ENCODE measurements around the gene RREB1. TPM values are rescaled to one million over a fixed set of nuclear protein-coding genes. Genes with fewer than 3 reads are reported as not detected.

RREB1 gene
- 5.3 and 13.0 TPM in 2 replicates for total RNA-seq (2014; rRNA removed; shearing (Covaris generic))

DNA sequence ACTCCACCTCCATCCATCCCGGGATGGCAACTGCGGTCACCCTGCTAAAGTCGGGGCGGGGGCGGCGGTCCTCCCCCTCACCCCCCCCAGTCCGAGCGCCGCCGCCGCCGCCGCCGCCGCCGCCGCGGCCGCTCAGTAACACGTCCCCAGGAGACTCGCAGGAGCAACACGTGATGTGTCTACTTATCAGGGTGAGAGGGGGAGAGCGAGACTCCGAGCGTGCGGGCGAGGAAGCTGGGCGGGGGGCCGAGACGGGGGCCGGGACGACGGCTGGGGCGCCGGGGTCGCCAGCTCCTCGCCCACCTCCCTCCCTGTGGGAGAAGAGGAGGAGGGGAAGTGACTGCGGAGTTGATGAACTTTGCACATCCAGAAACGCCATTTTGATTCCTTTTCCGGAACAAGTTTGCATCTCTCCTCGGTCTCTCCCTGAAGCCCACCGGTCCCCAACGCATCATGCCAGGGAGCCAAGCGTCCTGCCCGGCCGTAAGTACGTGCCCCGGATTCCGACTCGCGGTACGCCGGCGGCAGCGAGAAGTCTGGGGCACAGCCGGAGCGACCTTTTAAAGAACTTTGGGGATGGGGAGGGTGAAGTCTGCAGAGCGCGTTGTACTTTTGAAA lies at the start of gene RREB1:
Gene RREB1, plus strand, starts transcription at position 384 of the 618 bp plus-strand sequence. CDS start 73,951 bp downstream, outside the sequence.
- peak; percentile 61 for DNase-seq (ENCODE audit: low spot score)

- peak; percentile 98 for DNase-seq (ENCODE audit: low spot score)
Measured at GRCh38 chr6:7058250-7058923, 49.4 kb upstream of the RREB1 start.

GRCh38 chr6:7060769-7061516 lies 46.8 kb upstream of the RREB1 start:
- no peak for DNase-seq (ENCODE audit: low spot score)

- no peak for DNase-seq (ENCODE audit: low spot score)
Measured at GRCh38 chr6:7062451-7063162, 45.2 kb upstream of the RREB1 start.

DNA sequence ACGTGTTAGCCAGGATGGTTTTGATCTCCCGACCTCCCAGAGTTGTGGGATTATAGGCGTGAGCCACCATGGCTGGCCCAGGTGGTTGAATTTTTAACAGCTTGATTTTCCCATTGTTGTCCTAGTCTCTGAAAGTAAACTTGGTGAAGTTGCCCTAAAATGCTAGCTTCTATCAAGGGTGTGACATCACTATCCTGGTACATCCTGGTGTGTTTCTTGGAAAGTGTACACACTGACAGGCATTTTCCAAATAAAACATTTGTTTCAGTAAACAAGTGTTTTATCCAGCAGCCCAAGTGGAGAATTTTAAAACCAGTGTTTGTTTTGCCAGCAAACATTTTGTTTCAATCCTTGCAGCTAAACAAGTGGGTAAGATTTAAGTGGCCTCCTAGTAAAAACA lies 40.5 kb upstream of the RREB1 start:
- peak; percentile 32 for DNase-seq (ENCODE audit: low spot score)

GRCh38 chr6:7071405-7071804 lies 36.4 kb upstream of the RREB1 start:
- no peak for DNase-seq (ENCODE audit: low spot score)

- DNase-seq (ENCODE audit: low spot score), result no peak
Measured at GRCh38 chr6:7073082-7073820, 34.5 kb upstream of the RREB1 start.

GRCh38 chr6:7073821-7074525 lies 33.8 kb upstream of the RREB1 start:
- DNase-seq (ENCODE audit: low spot score), result no peak

DNA sequence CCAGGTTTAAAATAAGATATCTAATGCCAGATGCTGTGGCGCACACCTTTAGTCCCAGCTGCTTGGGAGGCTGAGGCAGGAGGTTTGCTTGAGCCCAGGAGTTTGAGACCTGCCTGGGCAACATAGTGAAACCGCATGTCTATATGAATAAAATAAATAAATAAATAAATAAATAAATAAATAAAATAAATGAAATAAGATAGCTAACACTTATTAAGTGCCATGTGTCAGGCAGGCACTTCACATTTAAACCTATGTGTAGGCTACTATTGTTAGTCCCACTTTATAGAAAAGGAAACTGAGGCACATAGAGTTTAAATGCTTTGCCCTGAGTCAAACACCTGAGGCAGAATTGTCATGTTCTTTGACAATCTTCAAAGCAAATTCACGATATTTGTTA lies 32.9 kb upstream of the RREB1 start:
- no peak for DNase-seq (ENCODE audit: low spot score)

GRCh38 chr6:7075341-7076000 lies 32.3 kb upstream of the RREB1 start:
- DNase-seq (ENCODE audit: low spot score), result no peak

- DNase-seq (ENCODE audit: low spot score), result no peak
Measured at GRCh38 chr6:7077856-7078255, 29.9 kb upstream of the RREB1 start.

DNA sequence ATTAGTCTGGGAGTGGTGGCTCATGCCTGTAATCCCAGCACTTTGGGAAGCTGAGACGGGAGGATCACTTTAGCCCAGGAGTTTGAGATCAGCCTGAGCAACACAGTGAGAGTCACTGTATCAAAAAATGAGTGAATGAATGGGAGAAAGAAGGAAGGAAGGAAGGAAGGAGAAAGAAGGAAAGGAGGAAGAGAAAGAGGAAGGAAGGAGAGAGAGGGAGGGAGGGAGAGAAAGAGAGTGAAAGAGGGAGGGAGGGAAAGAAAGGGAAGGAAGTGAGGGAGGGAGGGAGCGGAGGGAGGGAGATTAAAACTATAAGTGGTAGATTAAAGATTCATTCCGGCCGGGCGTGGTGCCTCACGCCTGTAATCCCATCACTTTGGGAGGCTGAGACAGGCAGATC lies 28.9 kb upstream of the RREB1 start:
- DNase-seq (ENCODE audit: low spot score), result no peak

DNA sequence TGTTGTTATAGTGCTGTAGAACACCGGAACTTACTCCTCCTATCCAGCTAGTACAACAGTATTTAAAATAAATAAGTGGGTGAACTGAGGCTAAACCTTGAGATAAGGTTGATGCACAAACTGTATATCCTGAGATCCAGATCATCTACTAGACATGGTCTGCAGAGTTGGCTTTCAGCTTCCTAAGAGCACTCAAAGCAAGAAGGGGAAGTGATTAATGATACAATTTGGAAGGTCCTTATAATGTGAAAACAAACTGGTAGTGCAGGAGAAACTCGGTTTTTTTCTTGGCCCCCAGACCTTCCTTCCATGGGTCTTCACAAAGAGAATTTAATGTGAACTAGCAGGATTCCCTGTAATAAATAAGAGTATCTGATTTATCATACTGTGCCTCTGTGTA lies 27.4 kb upstream of the RREB1 start:
- no peak for DNase-seq (ENCODE audit: low spot score)

DNA sequence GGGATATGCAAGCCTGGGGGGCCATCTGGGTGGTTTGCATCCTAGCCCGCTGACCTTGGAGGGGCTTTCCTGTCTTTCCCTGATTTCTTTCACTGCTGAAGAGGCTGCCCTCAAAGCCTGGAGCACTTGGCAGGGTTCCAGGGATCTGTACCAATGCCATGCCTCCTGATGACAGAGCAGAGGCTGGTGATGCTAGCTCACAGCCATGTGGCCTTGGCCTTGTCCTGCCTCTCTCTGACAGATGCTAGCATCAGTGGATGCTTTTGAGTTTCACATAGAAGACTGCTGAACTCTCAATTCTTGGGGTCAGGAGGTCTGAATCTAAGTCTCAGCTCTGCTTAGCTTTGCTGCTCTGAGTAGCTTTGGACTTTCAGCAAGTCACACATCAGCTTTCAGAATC lies 21.9 kb upstream of the RREB1 start:
- DNase-seq (ENCODE audit: low spot score), result peak; percentile 35

DNA sequence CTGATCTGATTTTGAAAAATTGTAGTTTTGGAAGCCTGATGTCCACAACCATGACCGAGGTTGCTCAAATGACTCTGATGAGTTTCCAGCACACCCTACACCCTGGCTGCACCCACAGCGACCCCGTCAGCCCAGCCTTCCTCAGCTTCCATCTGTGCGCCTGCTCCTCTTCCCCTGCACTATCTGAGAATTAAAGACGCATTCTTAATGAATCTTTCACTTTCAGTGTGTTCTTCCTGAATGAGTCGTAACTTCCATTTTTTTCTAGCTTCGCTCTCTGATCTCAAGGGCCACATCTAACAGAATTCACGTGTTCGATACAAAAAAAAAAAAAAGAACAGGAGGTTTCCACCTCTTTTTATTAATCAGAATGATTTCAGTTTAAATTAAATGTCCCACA lies 21.3 kb upstream of the RREB1 start:
- DNase-seq (ENCODE audit: low spot score), result no peak

DNA sequence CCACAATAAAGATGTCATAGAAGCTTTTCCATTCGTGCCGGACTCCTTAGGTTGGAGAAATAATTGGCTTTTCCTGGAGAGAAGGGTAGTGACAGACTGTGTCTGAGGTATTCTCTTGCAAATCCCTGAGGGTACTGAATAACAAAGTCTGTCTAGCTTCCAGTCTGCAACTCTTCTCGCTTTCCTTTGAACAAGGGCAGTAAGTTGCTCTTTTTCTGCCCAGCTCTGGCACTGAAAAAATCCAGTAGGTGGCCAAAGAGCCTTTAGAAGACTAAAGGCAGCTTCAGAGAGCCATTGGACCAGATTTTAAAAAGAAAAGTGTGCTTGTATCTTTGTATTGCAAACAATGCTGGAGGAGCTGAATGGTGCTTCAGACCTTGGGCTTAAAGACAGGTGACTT lies 20.7 kb upstream of the RREB1 start:
- no peak for DNase-seq (ENCODE audit: low spot score)

GRCh38 chr6:7087491-7087979 lies 20.2 kb upstream of the RREB1 start:
- no peak for DNase-seq (ENCODE audit: low spot score)

- no peak for DNase-seq (ENCODE audit: low spot score)
Measured at GRCh38 chr6:7088076-7088742, 19.6 kb upstream of the RREB1 start.

- no peak for DNase-seq (ENCODE audit: low spot score)
Measured at GRCh38 chr6:7098993-7099392, 8.8 kb upstream of the RREB1 start.

Measured in H4 (cell line).